ENCODE measurements around the gene FAM240A. TPM values are rescaled to one million over a fixed set of nuclear protein-coding genes. Genes with fewer than 3 reads are reported as not detected.

The FAM240A gene
- total RNA-seq, 1 experiment from 2014 or later = not detected

GRCh38 chr3:46656778-46657556 lies 44.6 kb downstream of the FAM240A start:
- intact Hi-C loops (cut with micrococcal nuclease; ENCODE audit: unreplicated experiment) = no loop called here
- Histone ChIP-seq H3K36me3 (ENCODE audit: insufficient read depth, low read length, poor library complexity, severe bottlenecking) (no peaks in the 10 kb centered on the region), H3K27me3 (replicated peaks; ENCODE audit: insufficient read depth, low read depth, low read length, poor library complexity) (no peaks in the 10 kb centered on the region), H3K9me3 (ENCODE audit: low read depth, low read length, poor library complexity, severe bottlenecking) (no peaks in the 10 kb centered on the region), H3K4me3 (ENCODE audit: low read depth, low read length, poor library complexity, severe bottlenecking) (no peak overlapping the region), H3K4me1 (ENCODE audit: insufficient read depth, low read length, poor library complexity, severe bottlenecking) (no peaks in the 10 kb centered on the region), H3K27ac (ENCODE audit: low read depth, low read length, poor library complexity, severe bottlenecking) (no peak overlapping the region)
- TF ChIP-seq, protein P1, sequence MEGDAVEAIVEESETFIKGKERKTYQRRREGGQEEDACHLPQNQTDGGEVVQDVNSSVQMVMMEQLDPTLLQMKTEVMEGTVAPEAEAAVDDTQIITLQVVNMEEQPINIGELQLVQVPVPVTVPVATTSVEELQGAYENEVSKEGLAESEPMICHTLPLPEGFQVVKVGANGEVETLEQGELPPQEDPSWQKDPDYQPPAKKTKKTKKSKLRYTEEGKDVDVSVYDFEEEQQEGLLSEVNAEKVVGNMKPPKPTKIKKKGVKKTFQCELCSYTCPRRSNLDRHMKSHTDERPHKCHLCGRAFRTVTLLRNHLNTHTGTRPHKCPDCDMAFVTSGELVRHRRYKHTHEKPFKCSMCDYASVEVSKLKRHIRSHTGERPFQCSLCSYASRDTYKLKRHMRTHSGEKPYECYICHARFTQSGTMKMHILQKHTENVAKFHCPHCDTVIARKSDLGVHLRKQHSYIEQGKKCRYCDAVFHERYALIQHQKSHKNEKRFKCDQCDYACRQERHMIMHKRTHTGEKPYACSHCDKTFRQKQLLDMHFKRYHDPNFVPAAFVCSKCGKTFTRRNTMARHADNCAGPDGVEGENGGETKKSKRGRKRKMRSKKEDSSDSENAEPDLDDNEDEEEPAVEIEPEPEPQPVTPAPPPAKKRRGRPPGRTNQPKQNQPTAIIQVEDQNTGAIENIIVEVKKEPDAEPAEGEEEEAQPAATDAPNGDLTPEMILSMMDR (conservative IDR thresholded peaks at IDR 0.05; ENCODE audit: low read depth, low read length) = no peak
- TF ChIP-seq EZH2 (IDR thresholded peaks at IDR 0.05; ENCODE audit: borderline replicate concordance, low read depth, low read length, poor library complexity, severe bottlenecking) = no peak
- ChIA-PET CTCF (no interaction called here), POLR2A (ENCODE audit: low non-redundant PET) (no interaction called here)
- no TSS peak for BruUV-seq (replicated peaks)
- no peak for DNase-seq (ENCODE audit: low spot score)

GRCh38 chr3:46659285-46659684 lies 47.0 kb downstream of the FAM240A start:
- intact Hi-C loops (cut with micrococcal nuclease; ENCODE audit: unreplicated experiment) = no loop called here
- TF ChIP-seq, protein P1 (conservative IDR thresholded peaks at IDR 0.05; ENCODE audit: low read depth, low read length) = no peak
- CTCF ChIA-PET = no interaction called here
- no peaks in the 10 kb centered on the region for H3K27me3 ChIP-seq (replicated peaks; ENCODE audit: insufficient read depth, low read depth, low read length, poor library complexity)
- no TSS peak for BruUV-seq (replicated peaks)
- no peak overlapping the region for H3K27ac ChIP-seq (ENCODE audit: low read depth, low read length, poor library complexity, severe bottlenecking)
- POLR2A ChIA-PET (ENCODE audit: low non-redundant PET) = no interaction called here
- no peaks in the 10 kb centered on the region for H3K9me3 ChIP-seq (ENCODE audit: low read depth, low read length, poor library complexity, severe bottlenecking)
- no peaks in the 10 kb centered on the region for H3K4me1 ChIP-seq (ENCODE audit: insufficient read depth, low read length, poor library complexity, severe bottlenecking)
- DNase-seq (ENCODE audit: low spot score) = no peak
- no peak overlapping the region for H3K4me3 ChIP-seq (ENCODE audit: low read depth, low read length, poor library complexity, severe bottlenecking)
- no peaks in the 10 kb centered on the region for H3K36me3 ChIP-seq (ENCODE audit: insufficient read depth, low read length, poor library complexity, severe bottlenecking)

DNA sequence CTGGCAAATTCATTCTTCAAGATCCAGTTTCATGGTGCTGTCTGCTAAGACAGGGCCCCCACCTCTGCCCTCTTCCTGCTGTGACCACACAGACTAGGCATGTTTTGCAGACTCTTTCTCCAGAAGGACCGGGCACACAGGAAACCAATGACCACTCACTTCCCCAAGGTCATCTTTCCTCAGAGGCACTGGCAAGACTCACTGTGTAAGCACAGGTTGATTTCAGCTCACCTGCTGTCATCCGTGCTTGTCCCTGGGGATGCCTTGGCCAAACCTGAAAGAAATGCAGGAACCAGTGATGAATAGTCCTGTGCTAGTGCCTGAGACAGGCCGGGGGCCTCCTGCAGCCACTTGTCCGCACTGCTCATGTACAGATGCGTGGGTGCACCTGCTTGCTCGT lies 47.7 kb downstream of the FAM240A start:
- Histone ChIP-seq H3K4me3 (ENCODE audit: low read depth, low read length, poor library complexity, severe bottlenecking) (no peak overlapping the region), H3K4me1 (ENCODE audit: insufficient read depth, low read length, poor library complexity, severe bottlenecking) (no peaks in the 10 kb centered on the region), H3K27me3 (replicated peaks; ENCODE audit: insufficient read depth, low read depth, low read length, poor library complexity) (no peaks in the 10 kb centered on the region), H3K27ac (ENCODE audit: low read depth, low read length, poor library complexity, severe bottlenecking) (no peak overlapping the region), H3K9me3 (ENCODE audit: low read depth, low read length, poor library complexity, severe bottlenecking) (no peaks in the 10 kb centered on the region), H3K36me3 (ENCODE audit: insufficient read depth, low read length, poor library complexity, severe bottlenecking) (no peaks in the 10 kb centered on the region)
- TF ChIP-seq, protein P1 (conservative IDR thresholded peaks at IDR 0.05; ENCODE audit: low read depth, low read length) = no peak
- no peak for TF ChIP-seq EZH2 (IDR thresholded peaks at IDR 0.05; ENCODE audit: borderline replicate concordance, low read depth, low read length, poor library complexity, severe bottlenecking)
- intact Hi-C loops (cut with micrococcal nuclease; ENCODE audit: unreplicated experiment) = no loop called here
- no peak for DNase-seq (ENCODE audit: low spot score)
- ChIA-PET CTCF (no interaction called here), POLR2A (ENCODE audit: low non-redundant PET) (no interaction called here)
- no TSS peak for BruUV-seq (replicated peaks)

Data from A673 (cell line).